ENCODE measurements around the gene UBR2.
A peak's percentile ranks its signal among the peaks of the same experiment; 100 is the strongest.
"Not testable (repeated sequence)": the region's sequence is repeated elsewhere in the genome, so short reads cannot be mapped to it uniquely, and the experiment has no call there.

UBR2 gene

DNA sequence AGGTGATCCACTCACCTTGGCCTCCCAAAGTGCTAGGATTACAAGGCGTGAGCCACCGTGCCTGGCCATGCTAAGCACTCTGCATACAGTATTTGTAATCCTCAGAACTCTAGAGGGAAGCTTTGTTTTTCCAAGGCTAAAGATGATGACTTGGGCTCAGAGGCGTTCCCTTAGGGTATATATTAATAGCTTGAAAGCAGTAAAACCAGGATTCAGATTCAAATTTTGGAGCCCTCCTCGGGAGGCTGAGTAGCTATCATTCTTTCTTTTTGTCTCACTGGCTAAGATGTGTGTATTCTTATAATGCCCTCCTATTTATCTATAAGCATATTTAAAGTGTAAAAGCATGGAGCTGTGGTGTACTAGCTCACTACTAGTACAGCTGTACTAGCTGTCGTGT, 90.0 kb downstream of the UBR2 start:
- Mint-ChIP-seq H3K4me3 (no peak overlapping the region), H3K27me3 (no peaks in the 10 kb centered on the region), H3K27ac (no peak overlapping the region), H3K4me1 (ENCODE audit: low read depth in 2 of 2) (peaks cover 0 to 3% of the 10 kb centered on the region in 2 donors), H3K9me3 (no peaks in the 10 kb centered on the region), H3K36me3 (ENCODE audit: insufficient read depth) (peaks cover 87% of the 10 kb centered on the region)
- DNase-seq (no peak), ATAC-seq (replicated peaks) (no peak)

DNA sequence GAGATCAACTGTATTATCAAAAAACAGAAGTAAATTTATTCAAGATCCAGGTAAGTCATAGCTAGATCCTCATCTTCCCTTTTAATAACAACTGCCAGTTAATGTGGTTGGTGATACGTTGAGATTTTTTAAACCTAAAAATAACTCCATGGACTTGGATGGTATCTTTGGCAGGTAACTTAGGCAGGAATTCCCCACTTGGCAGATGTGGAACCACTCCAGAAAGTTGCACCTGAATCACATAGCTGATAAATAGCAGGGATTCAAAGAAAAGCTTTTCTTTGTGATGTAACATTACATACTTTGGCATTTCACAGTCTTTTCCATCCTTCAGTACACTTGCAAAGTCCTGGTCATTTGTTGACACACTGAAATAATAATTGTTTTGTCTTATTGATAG, 96.0 kb downstream of the UBR2 start:
- no peaks in the 10 kb centered on the region for H3K9me3 Mint-ChIP-seq
- DNase-seq (no peak), ATAC-seq (replicated peaks) (no peak)
- H3K36me3 Mint-ChIP-seq (ENCODE audit: insufficient read depth) = peaks cover 91% of the 10 kb centered on the region
- peaks cover 0 to 3% of the 10 kb centered on the region in 2 donors for H3K4me1 Mint-ChIP-seq (ENCODE audit: low read depth in 2 of 2)
- no peaks in the 10 kb centered on the region for H3K27me3 Mint-ChIP-seq
- H3K27ac Mint-ChIP-seq = no peak overlapping the region
- no peak overlapping the region for H3K4me3 Mint-ChIP-seq

- H3K9me3 Mint-ChIP-seq = no peaks in the 10 kb centered on the region
- H3K27me3 Mint-ChIP-seq = no peaks in the 10 kb centered on the region
- H3K4me1 Mint-ChIP-seq (ENCODE audit: low read depth in 2 of 2) = peaks cover 0 to 3% of the 10 kb centered on the region in 2 donors
- H3K36me3 Mint-ChIP-seq (ENCODE audit: insufficient read depth) = peaks cover 89% of the 10 kb centered on the region
- DNase-seq (peak; percentile 84 to 88 (median 86)), ATAC-seq (replicated peaks) (peak; percentile 99)
- peak overlapping the region in 1 of 2 donors; percentile 11 for H3K27ac Mint-ChIP-seq
- H3K4me3 Mint-ChIP-seq = no peak overlapping the region
These were observed 97.8 kb downstream of the UBR2 start for GRCh38 chr6:42661540-42662153.

DNA sequence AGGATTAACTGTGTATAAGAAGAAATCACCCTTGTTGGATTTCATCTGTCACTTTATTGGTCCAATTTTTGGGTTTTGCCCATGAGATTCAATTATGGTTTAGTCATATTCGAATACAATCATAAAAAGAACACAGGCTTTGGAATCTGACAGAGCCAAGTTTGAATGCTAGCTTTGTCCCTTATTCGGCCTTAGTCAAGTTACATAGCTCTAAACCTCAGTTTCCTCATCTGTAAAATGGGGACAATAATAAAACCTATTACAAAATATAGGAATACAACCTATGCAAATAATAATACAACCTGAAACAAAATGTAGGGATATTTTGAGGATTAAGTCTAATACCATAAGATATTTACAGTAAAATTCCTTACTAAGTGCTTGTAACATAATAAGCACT, 100.9 kb downstream of the UBR2 start:
- no peaks in the 10 kb centered on the region for H3K4me1 Mint-ChIP-seq (ENCODE audit: low read depth in 2 of 2)
- ATAC-seq (replicated peaks) (no peak), DNase-seq (no peak)
- peaks cover 91% of the 10 kb centered on the region for H3K36me3 Mint-ChIP-seq (ENCODE audit: insufficient read depth)
- H3K4me3 Mint-ChIP-seq = no peak overlapping the region
- no peaks in the 10 kb centered on the region for H3K9me3 Mint-ChIP-seq
- no peaks in the 10 kb centered on the region for H3K27me3 Mint-ChIP-seq
- H3K27ac Mint-ChIP-seq = no peak overlapping the region

DNA sequence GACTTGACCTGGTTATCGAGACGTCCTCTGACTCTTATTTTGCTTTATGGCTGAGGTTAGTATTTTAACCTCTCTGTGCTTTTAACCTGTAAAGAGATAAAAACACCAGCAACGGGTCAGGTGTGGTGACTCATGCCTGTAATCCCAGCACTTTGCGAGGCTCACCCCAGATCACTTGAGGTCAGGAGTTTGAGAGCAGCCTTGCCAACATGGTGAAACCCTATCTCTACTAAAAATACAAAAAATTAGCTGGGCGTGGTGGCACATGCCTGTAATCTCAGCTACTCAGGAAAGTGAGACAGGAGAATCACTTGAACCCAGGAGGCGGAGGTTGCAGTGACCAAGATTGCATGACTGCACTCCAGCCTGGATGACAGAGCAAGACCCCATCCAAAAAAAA, 110.5 kb downstream of the UBR2 start:
- not testable (repeated sequence) for DNase-seq; H3K27me3 Mint-ChIP-seq; H3K9me3 Mint-ChIP-seq; H3K27ac Mint-ChIP-seq; ATAC-seq (replicated peaks); H3K4me1 Mint-ChIP-seq (ENCODE audit: low read depth in 2 of 2); H3K4me3 Mint-ChIP-seq
- H3K36me3 Mint-ChIP-seq (ENCODE audit: insufficient read depth) = peaks cover 99% of the 10 kb centered on the region

DNA sequence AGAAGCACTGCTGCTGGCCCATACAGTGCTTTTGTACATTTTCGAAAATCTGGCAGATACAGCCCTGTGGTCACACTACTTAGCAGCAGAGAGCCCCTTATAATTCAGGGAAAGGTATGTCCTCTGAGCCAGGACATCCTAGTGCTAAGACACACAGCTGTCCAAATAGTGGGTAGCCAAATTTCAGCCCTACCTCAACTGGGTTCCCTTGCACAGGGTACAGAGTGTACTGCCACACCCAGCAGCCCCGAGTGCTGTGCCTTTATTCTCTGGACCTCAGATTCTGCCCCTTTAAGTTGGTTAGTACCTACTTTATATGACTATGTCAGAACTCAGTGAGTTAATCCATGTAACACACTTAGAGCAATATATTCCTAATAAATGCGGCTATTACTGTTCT, 111.0 kb downstream of the UBR2 start:
- H3K27me3 Mint-ChIP-seq = no peaks in the 10 kb centered on the region
- peaks cover 99% of the 10 kb centered on the region for H3K36me3 Mint-ChIP-seq (ENCODE audit: insufficient read depth)
- no peaks in the 10 kb centered on the region for H3K9me3 Mint-ChIP-seq
- peak overlapping the region in 1 of 2 donors; percentile 30 for H3K27ac Mint-ChIP-seq
- H3K4me3 Mint-ChIP-seq = no peak overlapping the region
- ATAC-seq (replicated peaks) (no peak), DNase-seq (no peak)
- no peaks in the 10 kb centered on the region for H3K4me1 Mint-ChIP-seq (ENCODE audit: low read depth in 2 of 2)

GRCh38 chr6:42679358-42679757, 115.5 kb downstream of the UBR2 start:
- no peaks in the 10 kb centered on the region for H3K4me1 Mint-ChIP-seq (ENCODE audit: low read depth in 2 of 2)
- no peak overlapping the region for H3K4me3 Mint-ChIP-seq
- no peaks in the 10 kb centered on the region for H3K27me3 Mint-ChIP-seq
- no peaks in the 10 kb centered on the region for H3K9me3 Mint-ChIP-seq
- ATAC-seq (replicated peaks) = no peak
- peaks cover 100% of the 10 kb centered on the region for H3K36me3 Mint-ChIP-seq (ENCODE audit: insufficient read depth)
- DNase-seq = no peak
- no peak overlapping the region for H3K27ac Mint-ChIP-seq

DNA sequence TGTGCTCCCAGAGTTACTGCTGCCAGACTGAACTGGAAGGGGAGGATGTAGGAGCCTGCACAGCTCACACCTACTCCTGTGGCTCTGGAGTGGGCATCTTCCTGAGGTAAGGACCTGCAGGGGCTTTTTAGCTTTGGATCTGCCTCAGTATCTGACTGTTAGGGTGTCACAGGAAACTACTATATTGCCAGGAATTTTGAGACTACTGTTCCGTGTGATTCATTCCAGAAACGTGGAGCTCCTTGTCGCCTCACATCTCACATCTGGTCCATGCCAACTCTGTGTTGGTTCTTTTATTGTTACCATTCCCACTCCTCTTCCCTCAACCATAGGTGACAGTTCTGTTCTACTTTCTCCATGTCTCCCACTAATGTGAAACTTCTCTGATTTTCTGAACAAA, 124.5 kb downstream of the UBR2 start:
- H3K4me1 Mint-ChIP-seq (ENCODE audit: low read depth in 2 of 2) = peaks cover under 1 to 4% of the 10 kb centered on the region in 2 donors

GRCh38 chr6:42689371-42689770, 125.5 kb downstream of the UBR2 start:
- Mint-ChIP-seq H3K9me3 (no peaks in the 10 kb centered on the region), H3K4me1 (ENCODE audit: low read depth in 2 of 2) (peaks cover 11 to 15% of the 10 kb centered on the region in 2 donors), H3K36me3 (ENCODE audit: insufficient read depth) (peaks cover 81% of the 10 kb centered on the region), H3K27me3 (no peaks in the 10 kb centered on the region), H3K4me3 (no peak overlapping the region), H3K27ac (peak overlapping the region in 1 of 2 donors; percentile 19)
- DNase-seq (no peak), ATAC-seq (replicated peaks) (no peak)

More for the DNA sequence above, 124.5 kb downstream of the UBR2 start:
- H3K4me3 Mint-ChIP-seq = no peak overlapping the region
- peak overlapping the region in 1 of 2 donors; percentile 19 for H3K27ac Mint-ChIP-seq
- H3K27me3 Mint-ChIP-seq = no peaks in the 10 kb centered on the region
- no peaks in the 10 kb centered on the region for H3K9me3 Mint-ChIP-seq
- DNase-seq (no peak), ATAC-seq (replicated peaks) (no peak)
- H3K36me3 Mint-ChIP-seq (ENCODE audit: insufficient read depth) = peaks cover 87% of the 10 kb centered on the region

GRCh38 chr6:42690151-42690702, 126.4 kb downstream of the UBR2 start:
- Mint-ChIP-seq H3K9me3 (no peaks in the 10 kb centered on the region), H3K36me3 (ENCODE audit: insufficient read depth) (peaks cover 72% of the 10 kb centered on the region), H3K4me3 (no peak overlapping the region), H3K4me1 (ENCODE audit: low read depth in 2 of 2) (peaks cover 14 to 18% of the 10 kb centered on the region in 2 donors), H3K27me3 (no peaks in the 10 kb centered on the region), H3K27ac (peak overlapping the region; percentile 6 to 19)
- DNase-seq (no peak), ATAC-seq (replicated peaks) (no peak)

- Mint-ChIP-seq H3K9me3 (no peaks in the 10 kb centered on the region), H3K4me1 (ENCODE audit: low read depth in 2 of 2) (peaks cover 14 to 18% of the 10 kb centered on the region in 2 donors), H3K36me3 (ENCODE audit: insufficient read depth) (peaks cover 68% of the 10 kb centered on the region), H3K27ac (peak overlapping the region; percentile 6 to 19), H3K4me3 (no peak overlapping the region), H3K27me3 (no peaks in the 10 kb centered on the region)
- ATAC-seq (replicated peaks) (no peak), DNase-seq (no peak)
These were observed 127.0 kb downstream of the UBR2 start for GRCh38 chr6:42690872-42691271.

GRCh38 chr6:42692137-42692911, 128.5 kb downstream of the UBR2 start:
- peaks cover 14 to 18% of the 10 kb centered on the region in 2 donors for H3K4me1 Mint-ChIP-seq (ENCODE audit: low read depth in 2 of 2)
- no peaks in the 10 kb centered on the region for H3K9me3 Mint-ChIP-seq
- no peaks in the 10 kb centered on the region for H3K27me3 Mint-ChIP-seq
- ATAC-seq (replicated peaks) (no peak), DNase-seq (no peak)
- H3K36me3 Mint-ChIP-seq (ENCODE audit: insufficient read depth) = peaks cover 65% of the 10 kb centered on the region
- peak overlapping the region; percentile 6 to 84 for H3K27ac Mint-ChIP-seq
- no peak overlapping the region for H3K4me3 Mint-ChIP-seq

GRCh38 chr6:42693725-42694323, 130.0 kb downstream of the UBR2 start:
- ATAC-seq (replicated peaks) (peak; percentile 76), DNase-seq (peak in 1 of 3 experiments; percentile 8)
- no peaks in the 10 kb centered on the region for H3K27me3 Mint-ChIP-seq
- H3K9me3 Mint-ChIP-seq = no peaks in the 10 kb centered on the region
- peak overlapping the region; percentile 17 to 57 for H3K4me3 Mint-ChIP-seq
- peaks cover 14 to 18% of the 10 kb centered on the region in 2 donors for H3K4me1 Mint-ChIP-seq (ENCODE audit: low read depth in 2 of 2)
- peak overlapping the region; percentile 84 to 91 for H3K27ac Mint-ChIP-seq
- H3K36me3 Mint-ChIP-seq (ENCODE audit: insufficient read depth) = peaks cover 51% of the 10 kb centered on the region
